Measurements from ENCODE around the gene INTS4. TPM values are rescaled to one million over a fixed set of nuclear protein-coding genes. Genes with fewer than 3 reads are reported as not detected.

Gene INTS4

Small RNA genes lying within 50 kb of the gene (small RNA-seq; reads per million reads assigned to genes)
- gene AP002812.4 (ENCODE audit: insufficient read depth), result not detected

All from neuronal stem cell (in vitro differentiated cells).